HL-60 (cell line): ENCODE measurements around the gene ZBTB46.

Source experiments
- DNase-seq, 2 experiments: peaks; one replicate each; pipeline ENCODE4 v3.0.0-alpha.2; 2010 to 2020; ENCODE audit warnings: low read depth in 1 of 2, low spot score in 1 of 2
- H3K27ac ChIP-seq: fragments of 250-450 bp; sonication (Bioruptor Pico); replicated peaks from 2 replicates; pipeline ENCODE4 v1.5.1; 2020; ENCODE audit warnings: mild to moderate bottlenecking, moderate library complexity
- H3K27me3 ChIP-seq: fragments of 250-450 bp; sonication (Bioruptor Pico); 2 replicates; pipeline ENCODE4 v1.5.1; 2021; ENCODE audit warnings: mild to moderate bottlenecking, moderate library complexity; ENCODE audit not compliant: insufficient read depth, poor library complexity, severe bottlenecking
- H3K4me3 ChIP-seq: replicated peaks from 2 replicates; pipeline ENCODE4 v1.5.1; 2011; ENCODE audit warnings: mild to moderate bottlenecking, control low read depth, low read length; ENCODE audit not compliant: insufficient read depth
- GABPA ChIP-seq: IDR thresholded peaks from 2 replicates; pipeline ENCODE4 v1.6.1; 2012; ENCODE audit warnings: low read depth
- POLR2AphosphoS5 ChIP-seq: IDR thresholded peaks from 2 replicates; pipeline ENCODE4 v1.6.1; 2012; ENCODE audit warnings: low read depth
- SPI1 ChIP-seq: IDR thresholded peaks from 2 replicates; pipeline ENCODE4 v1.6.1; 2012; ENCODE audit warnings: low read depth, mild to moderate bottlenecking, borderline replicate concordance
- TF ChIP-seq, protein P1 (sequence below): IDR thresholded peaks from 2 replicates; pipeline ENCODE4 v1.6.1; 2012; ENCODE audit warnings: low read depth; ENCODE audit not compliant: insufficient replicate concordance
- TF ChIP-seq, protein P2 (sequence below): IDR thresholded peaks from one replicate; pipeline ENCODE4 v1.5.1; 2011; ENCODE audit warnings: low read length, control low read depth, inconsistent platforms; ENCODE audit not compliant: insufficient read depth

Gene ZBTB46

GRCh38 chr20:63711085-63711645 lies 119.9 kb downstream of the ZBTB46 start:
- Histone ChIP-seq H3K27ac (no peak overlapping the region), H3K4me3 (no peak overlapping the region), H3K27me3 (no peaks in the 10 kb centered on the region)
- DNase-seq = no peak
- no peak for TF ChIP-seq POLR2AphosphoS5
- TF ChIP-seq, protein P1, sequence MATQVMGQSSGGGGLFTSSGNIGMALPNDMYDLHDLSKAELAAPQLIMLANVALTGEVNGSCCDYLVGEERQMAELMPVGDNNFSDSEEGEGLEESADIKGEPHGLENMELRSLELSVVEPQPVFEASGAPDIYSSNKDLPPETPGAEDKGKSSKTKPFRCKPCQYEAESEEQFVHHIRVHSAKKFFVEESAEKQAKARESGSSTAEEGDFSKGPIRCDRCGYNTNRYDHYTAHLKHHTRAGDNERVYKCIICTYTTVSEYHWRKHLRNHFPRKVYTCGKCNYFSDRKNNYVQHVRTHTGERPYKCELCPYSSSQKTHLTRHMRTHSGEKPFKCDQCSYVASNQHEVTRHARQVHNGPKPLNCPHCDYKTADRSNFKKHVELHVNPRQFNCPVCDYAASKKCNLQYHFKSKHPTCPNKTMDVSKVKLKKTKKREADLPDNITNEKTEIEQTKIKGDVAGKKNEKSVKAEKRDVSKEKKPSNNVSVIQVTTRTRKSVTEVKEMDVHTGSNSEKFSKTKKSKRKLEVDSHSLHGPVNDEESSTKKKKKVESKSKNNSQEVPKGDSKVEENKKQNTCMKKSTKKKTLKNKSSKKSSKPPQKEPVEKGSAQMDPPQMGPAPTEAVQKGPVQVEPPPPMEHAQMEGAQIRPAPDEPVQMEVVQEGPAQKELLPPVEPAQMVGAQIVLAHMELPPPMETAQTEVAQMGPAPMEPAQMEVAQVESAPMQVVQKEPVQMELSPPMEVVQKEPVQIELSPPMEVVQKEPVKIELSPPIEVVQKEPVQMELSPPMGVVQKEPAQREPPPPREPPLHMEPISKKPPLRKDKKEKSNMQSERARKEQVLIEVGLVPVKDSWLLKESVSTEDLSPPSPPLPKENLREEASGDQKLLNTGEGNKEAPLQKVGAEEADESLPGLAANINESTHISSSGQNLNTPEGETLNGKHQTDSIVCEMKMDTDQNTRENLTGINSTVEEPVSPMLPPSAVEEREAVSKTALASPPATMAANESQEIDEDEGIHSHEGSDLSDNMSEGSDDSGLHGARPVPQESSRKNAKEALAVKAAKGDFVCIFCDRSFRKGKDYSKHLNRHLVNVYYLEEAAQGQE = no peak
- TF ChIP-seq, protein P2, sequence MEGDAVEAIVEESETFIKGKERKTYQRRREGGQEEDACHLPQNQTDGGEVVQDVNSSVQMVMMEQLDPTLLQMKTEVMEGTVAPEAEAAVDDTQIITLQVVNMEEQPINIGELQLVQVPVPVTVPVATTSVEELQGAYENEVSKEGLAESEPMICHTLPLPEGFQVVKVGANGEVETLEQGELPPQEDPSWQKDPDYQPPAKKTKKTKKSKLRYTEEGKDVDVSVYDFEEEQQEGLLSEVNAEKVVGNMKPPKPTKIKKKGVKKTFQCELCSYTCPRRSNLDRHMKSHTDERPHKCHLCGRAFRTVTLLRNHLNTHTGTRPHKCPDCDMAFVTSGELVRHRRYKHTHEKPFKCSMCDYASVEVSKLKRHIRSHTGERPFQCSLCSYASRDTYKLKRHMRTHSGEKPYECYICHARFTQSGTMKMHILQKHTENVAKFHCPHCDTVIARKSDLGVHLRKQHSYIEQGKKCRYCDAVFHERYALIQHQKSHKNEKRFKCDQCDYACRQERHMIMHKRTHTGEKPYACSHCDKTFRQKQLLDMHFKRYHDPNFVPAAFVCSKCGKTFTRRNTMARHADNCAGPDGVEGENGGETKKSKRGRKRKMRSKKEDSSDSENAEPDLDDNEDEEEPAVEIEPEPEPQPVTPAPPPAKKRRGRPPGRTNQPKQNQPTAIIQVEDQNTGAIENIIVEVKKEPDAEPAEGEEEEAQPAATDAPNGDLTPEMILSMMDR = no peak

GRCh38 chr20:63709149-63709527 lies 121.9 kb downstream of the ZBTB46 start:
- Histone ChIP-seq H3K27ac (peak overlapping the region; percentile 87), H3K4me3 (peak overlapping the region; percentile 93), H3K27me3 (no peaks in the 10 kb centered on the region)
- no peak for DNase-seq
- TF ChIP-seq, protein P1 = no peak
- TF ChIP-seq SPI1 (no peak), POLR2AphosphoS5 (no peak), GABPA (no peak)
- TF ChIP-seq, protein P2 = no peak

- peak overlapping the region; percentile 93 for H3K4me3 ChIP-seq
- peak in 1 of 2 experiments; percentile 25 for DNase-seq
- TF ChIP-seq GABPA (no peak), SPI1 (no peak), POLR2AphosphoS5 (no peak)
- TF ChIP-seq, protein P2 = no peak
- TF ChIP-seq, protein P1 = no peak
- H3K27me3 ChIP-seq = no peaks in the 10 kb centered on the region
- peak overlapping the region; percentile 87 for H3K27ac ChIP-seq
Observed at GRCh38 chr20:63708301-63709148, 122.5 kb downstream of the ZBTB46 start.
